ENCODE measurements around the gene TMPRSS4. TPM values are rescaled to one million over a fixed set of nuclear protein-coding genes. Genes with fewer than 3 reads are reported as not detected.

The TMPRSS4 gene
- total and polyA plus RNA-seq, 2 of the 13 experiments (the other 11 are each of a cell fraction or from before 2014, with no cell fraction given): 0.32 TPM; not detected in 1

GRCh38 chr11:118095967-118096367 is 19.1 kb downstream of the TMPRSS4 start (continued):
- TF ChIP-seq, protein P1, sequence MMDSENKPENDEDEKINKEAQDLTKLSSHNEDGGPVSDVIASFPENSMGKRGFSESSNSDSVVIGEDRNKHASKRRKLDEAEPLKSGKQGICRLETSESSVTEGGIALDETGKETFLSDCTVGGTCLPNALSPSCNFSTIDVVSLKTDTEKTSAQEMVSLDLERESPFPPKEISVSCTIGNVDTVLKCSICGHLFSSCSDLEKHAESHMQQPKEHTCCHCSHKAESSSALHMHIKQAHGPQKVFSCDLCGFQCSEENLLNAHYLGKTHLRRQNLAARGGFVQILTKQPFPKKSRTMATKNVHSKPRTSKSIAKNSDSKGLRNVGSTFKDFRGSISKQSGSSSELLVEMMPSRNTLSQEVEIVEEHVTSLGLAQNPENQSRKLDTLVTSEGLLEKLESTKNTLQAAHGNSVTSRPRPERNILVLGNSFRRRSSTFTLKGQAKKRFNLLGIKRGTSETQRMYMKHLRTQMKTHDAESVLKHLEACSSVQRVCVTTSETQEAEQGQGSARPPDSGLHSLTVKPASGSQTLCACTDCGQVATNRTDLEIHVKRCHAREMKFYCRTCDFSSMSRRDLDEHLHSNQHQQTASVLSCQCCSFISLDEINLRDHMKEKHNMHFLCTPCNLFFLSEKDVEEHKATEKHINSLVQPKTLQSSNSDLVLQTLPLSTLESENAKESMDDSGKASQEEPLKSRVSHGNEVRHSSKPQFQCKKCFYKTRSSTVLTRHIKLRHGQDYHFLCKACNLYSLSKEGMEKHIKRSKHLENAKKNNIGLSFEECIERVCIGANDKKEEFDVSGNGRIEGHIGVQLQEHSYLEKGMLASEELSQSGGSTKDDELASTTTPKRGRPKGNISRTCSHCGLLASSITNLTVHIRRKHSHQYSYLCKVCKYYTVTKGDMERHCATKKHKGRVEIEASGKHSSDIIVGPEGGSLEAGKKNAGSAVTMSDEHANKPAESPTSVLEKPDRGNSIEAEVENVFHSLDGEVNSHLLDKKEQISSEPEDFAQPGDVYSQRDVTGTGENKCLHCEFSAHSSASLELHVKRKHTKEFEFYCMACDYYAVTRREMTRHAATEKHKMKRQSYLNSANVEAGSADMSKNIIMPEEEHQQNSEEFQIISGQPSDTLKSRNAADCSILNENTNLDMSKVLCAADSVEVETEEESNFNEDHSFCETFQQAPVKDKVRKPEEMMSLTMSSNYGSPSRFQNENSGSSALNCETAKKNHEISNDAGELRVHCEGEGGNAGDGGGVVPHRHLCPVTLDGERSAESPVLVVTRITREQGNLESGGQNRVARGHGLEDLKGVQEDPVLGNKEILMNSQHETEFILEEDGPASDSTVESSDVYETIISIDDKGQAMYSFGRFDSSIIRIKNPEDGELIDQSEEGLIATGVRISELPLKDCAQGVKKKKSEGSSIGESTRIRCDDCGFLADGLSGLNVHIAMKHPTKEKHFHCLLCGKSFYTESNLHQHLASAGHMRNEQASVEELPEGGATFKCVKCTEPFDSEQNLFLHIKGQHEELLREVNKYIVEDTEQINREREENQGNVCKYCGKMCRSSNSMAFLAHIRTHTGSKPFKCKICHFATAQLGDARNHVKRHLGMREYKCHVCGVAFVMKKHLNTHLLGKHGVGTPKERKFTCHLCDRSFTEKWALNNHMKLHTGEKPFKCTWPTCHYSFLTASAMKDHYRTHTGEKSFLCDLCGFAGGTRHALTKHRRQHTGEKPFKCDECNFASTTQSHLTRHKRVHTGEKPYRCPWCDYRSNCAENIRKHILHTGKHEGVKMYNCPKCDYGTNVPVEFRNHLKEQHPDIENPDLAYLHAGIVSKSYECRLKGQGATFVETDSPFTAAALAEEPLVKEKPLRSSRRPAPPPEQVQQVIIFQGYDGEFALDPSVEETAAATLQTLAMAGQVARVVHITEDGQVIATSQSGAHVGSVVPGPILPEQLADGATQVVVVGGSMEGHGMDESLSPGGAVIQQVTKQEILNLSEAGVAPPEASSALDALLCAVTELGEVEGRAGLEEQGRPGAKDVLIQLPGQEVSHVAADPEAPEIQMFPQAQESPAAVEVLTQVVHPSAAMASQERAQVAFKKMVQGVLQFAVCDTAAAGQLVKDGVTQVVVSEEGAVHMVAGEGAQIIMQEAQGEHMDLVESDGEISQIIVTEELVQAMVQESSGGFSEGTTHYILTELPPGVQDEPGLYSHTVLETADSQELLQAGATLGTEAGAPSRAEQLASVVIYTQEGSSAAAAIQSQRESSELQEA (CRISPR knock-in tag; IDR thresholded peaks at IDR 0.05; ENCODE audit: not compliant biosample characterization): no peak
- TF ChIP-seq, protein P2, sequence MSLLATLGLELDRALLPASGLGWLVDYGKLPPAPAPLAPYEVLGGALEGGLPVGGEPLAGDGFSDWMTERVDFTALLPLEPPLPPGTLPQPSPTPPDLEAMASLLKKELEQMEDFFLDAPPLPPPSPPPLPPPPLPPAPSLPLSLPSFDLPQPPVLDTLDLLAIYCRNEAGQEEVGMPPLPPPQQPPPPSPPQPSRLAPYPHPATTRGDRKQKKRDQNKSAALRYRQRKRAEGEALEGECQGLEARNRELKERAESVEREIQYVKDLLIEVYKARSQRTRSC (CRISPR knock-in tag; IDR thresholded peaks at IDR 0.05; ENCODE audit: low read depth): no peak
- no peak for TF ChIP-seq KLF13 (CRISPR knock-in tag; IDR thresholded peaks at IDR 0.05)
- TF ChIP-seq ONECUT2 (CRISPR knock-in tag; IDR thresholded peaks at IDR 0.05): 0 out of 2 replicates have a peak, but pooled peaks have one; percentile 23
- no peak for TF ChIP-seq ARNT (IDR thresholded peaks at IDR 0.05)
- TF ChIP-seq SYNCRIP (IDR thresholded peaks at IDR 0.05; ENCODE audit: insufficient read depth, low read depth, low read length): no peak
- TF ChIP-seq SOX13 (IDR thresholded peaks at IDR 0.05): peak; percentile 75
- TF ChIP-seq SOX13 (CRISPR knock-in tag; conservative IDR thresholded peaks at IDR 0.05 in 1 of 2, IDR thresholded peaks at IDR 0.05 in 1 of 2): peak in 1 of 2 experiments; percentile 96; a peak in 2 of 4 replicates
- TF ChIP-seq ZNF557 (CRISPR knock-in tag; IDR thresholded peaks at IDR 0.05): no peak
- no peak for TF ChIP-seq ZIK1 (CRISPR knock-in tag; IDR thresholded peaks at IDR 0.05; ENCODE audit: borderline replicate concordance, low read depth)
- TF ChIP-seq NFKBIZ (CRISPR knock-in tag; IDR thresholded peaks at IDR 0.05): no peak
- TF ChIP-seq TBL1XR1 (IDR thresholded peaks at IDR 0.05; ENCODE audit: borderline replicate concordance, low read length, partially characterized antibody): no peak
- no peak for TF ChIP-seq RFXANK (CRISPR knock-in tag; IDR thresholded peaks at IDR 0.05)
- TF ChIP-seq SALL1 (CRISPR knock-in tag; IDR thresholded peaks at IDR 0.05): peak; percentile 77
- TF ChIP-seq ZFY (CRISPR knock-in tag; IDR thresholded peaks at IDR 0.05): no peak
- no peak for TF ChIP-seq ZNF160 (CRISPR knock-in tag; IDR thresholded peaks at IDR 0.05)
- no peak for TF ChIP-seq ZNF83 (CRISPR knock-in tag; IDR thresholded peaks at IDR 0.05; ENCODE audit: borderline replicate concordance)
- TF ChIP-seq NFAT5 (CRISPR knock-in tag; IDR thresholded peaks at IDR 0.05): no peak

Data from HepG2 (cell line).